Common myeloid progenitor, CD34-positive (primary cell): ENCODE measurements around the gene ARHGEF10L.

Experiments
- CTCF ChIA-PET: fragments of 350-600 bp; sonication (Branson Sonifier 250); formaldehyde crosslinking; loops from one replicate; lab custom pipeline; 2021; ENCODE audit warnings: antibody characterized with exemption; lab: Charles Lee
- POLR2A ChIA-PET: fragments of 350-600 bp; sonication (Branson Sonifier 250); formaldehyde crosslinking; loops from one replicate; lab custom pipeline; 2021; ENCODE audit warnings: antibody characterized with exemption; lab: Charles Lee
- DNase-seq, 3 donors: peaks; one replicate each; pipeline versions ENCODE4 v3.0.0 to v3.0.0-alpha.2; 2013
- H3K27ac ChIP-seq, 2 experiments: 1 replicate in 1 of 2; 2 replicates in 1 of 2; pipeline ENCODE4 v1.7.0; 2013; ENCODE audit warnings: inconsistent platforms in 2 of 2, low read length in 2 of 2, mild to moderate bottlenecking in 2 of 2, low read depth in 1 of 2, moderate library complexity in 1 of 2; ENCODE audit not compliant: severe bottlenecking in 2 of 2, insufficient read depth in 1 of 2, poor library complexity in 1 of 2
- H3K27me3 ChIP-seq, 5 experiments: replicated peaks in 2 of 5; 1 replicate in 3 of 5; 2 replicates in 2 of 5; pipeline versions ENCODE4 v1.6.1 to v1.7.0; 2013; ENCODE audit warnings: low read length in 4 of 5, mild to moderate bottlenecking in 2 of 5, moderate library complexity in 2 of 5, inconsistent platforms in 1 of 5; ENCODE audit not compliant: insufficient read depth in 5 of 5, control insufficient read depth in 4 of 5
- H3K36me3 ChIP-seq, 4 experiments: 1 replicate in 2 of 4; 2 replicates in 2 of 4; pipeline versions ENCODE4 v1.6.1 to v1.7.0; 2013; ENCODE audit warnings: low read length in 3 of 4, control low read depth in 1 of 4, mild to moderate bottlenecking in 1 of 4; ENCODE audit not compliant: control insufficient read depth in 4 of 4, insufficient read depth in 4 of 4
- H3K4me1 ChIP-seq, 4 experiments: 1 replicate in 3 of 4; 2 replicates in 1 of 4; pipeline versions ENCODE4 v1.6.1 to v1.7.1; 2013; ENCODE audit warnings: low read length in 3 of 4, mild to moderate bottlenecking in 3 of 4, control low read depth in 1 of 4, inconsistent platforms in 1 of 4, moderate library complexity in 1 of 4; ENCODE audit not compliant: control insufficient read depth in 4 of 4, insufficient read depth in 4 of 4; ENCODE audit errors: control extremely low read depth in 1 of 4
- H3K4me3 ChIP-seq, 7 experiments: 1 replicate in 4 of 7; 2 replicates in 3 of 7; pipeline versions ENCODE4 v1.5.1 to v1.7.0; 2013; ENCODE audit warnings: mild to moderate bottlenecking in 7 of 7, low read length in 6 of 7, moderate library complexity in 6 of 7, inconsistent platforms in 2 of 7, low read depth in 2 of 7, control low read depth in 1 of 7; ENCODE audit not compliant: insufficient read depth in 4 of 7, control insufficient read depth in 1 of 7; ENCODE audit errors: extremely low read depth in 1 of 7
- H3K9me3 ChIP-seq, 5 experiments: 1 replicate in 4 of 5; 2 replicates in 1 of 5; pipeline versions ENCODE4 v1.6.1 to v1.7.1; 2013; ENCODE audit warnings: low read length in 4 of 5, mild to moderate bottlenecking in 2 of 5, inconsistent platforms in 1 of 5, low read depth in 1 of 5, moderate library complexity in 1 of 5; ENCODE audit not compliant: control insufficient read depth in 4 of 5, insufficient read depth in 2 of 5; ENCODE audit errors: control extremely low read depth in 1 of 5
- WGBS: methylation state at CpG from one replicate; pipeline ENCODE4 v1.1.5; 2013; ENCODE audit not compliant: insufficient coverage; 5-methylcytosine and 5-hydroxymethylcytosine counted together

Gene ARHGEF10L

GRCh38 chr1:17598251-17598650 lies 58.8 kb downstream of the ARHGEF10L start:
- ChIA-PET POLR2A (no interaction called here), CTCF (interaction anchor here (2.7 kb wide), 1 partner anchor 8 kb away, joined by 13 read pairs; no protein-coding TSS in a partner anchor)
- Histone ChIP-seq H3K9me3 (no peaks in the 10 kb centered on the region), H3K27ac (no peak overlapping the region), H3K27me3 (peaks cover 0 to 3% (median 0%) of the 10 kb centered on the region in 5 experiments), H3K4me1 (no peaks in the 10 kb centered on the region), H3K36me3 (no peaks in the 10 kb centered on the region), H3K4me3 (no peak overlapping the region)
- whole genome bisulfite sequencing, result 100% methylated on average over 3 of the region's 3 CpGs
- DNase-seq, result no peak

- 96% methylated on average over 12 of the region's 12 CpGs for WGBS
- peaks cover 0 to 2% (median 0%) of the 10 kb centered on the region in 4 experiments for H3K4me1 ChIP-seq
- peaks cover 0 to 6% (median 0%) of the 10 kb centered on the region in 5 experiments for H3K27me3 ChIP-seq
- no peak overlapping the region for H3K4me3 ChIP-seq
- H3K9me3 ChIP-seq, result no peaks in the 10 kb centered on the region
- H3K36me3 ChIP-seq, result no peaks in the 10 kb centered on the region
- no peak for DNase-seq
- H3K27ac ChIP-seq, result no peak overlapping the region
- ChIA-PET POLR2A (no interaction called here), CTCF (interaction anchor here (0.8 to 2.7 kb wide), 4 partner anchors 7 to 97 kb away, joined by 3 to 13 read pairs (median 5); no protein-coding TSS in a partner anchor)
Measured at GRCh38 chr1:17599291-17599953, 59.9 kb downstream of the ARHGEF10L start.

- Histone ChIP-seq H3K36me3 (no peaks in the 10 kb centered on the region), H3K27ac (no peak overlapping the region), H3K4me1 (peaks cover 0 to 2% (median 0%) of the 10 kb centered on the region in 4 experiments), H3K27me3 (peaks cover 0 to 6% (median 0%) of the 10 kb centered on the region in 5 experiments), H3K9me3 (no peaks in the 10 kb centered on the region), H3K4me3 (no peak overlapping the region)
- ChIA-PET CTCF (interaction anchor here (0.8 to 1.6 kb wide), 3 partner anchors 11 to 97 kb away, joined by 3 to 7 read pairs (median 3); no protein-coding TSS in a partner anchor), POLR2A (no interaction called here)
- DNase-seq, result no peak
- WGBS, result 95% methylated on average over 3 of the region's 5 CpGs
Measured at GRCh38 chr1:17599954-17600300, 60.4 kb downstream of the ARHGEF10L start.

GRCh38 chr1:17600321-17600720 lies 60.8 kb downstream of the ARHGEF10L start:
- H3K9me3 ChIP-seq, result no peaks in the 10 kb centered on the region
- WGBS, result 92% methylated on average over 4 of the region's 6 CpGs
- peaks cover 0 to 2% (median 0%) of the 10 kb centered on the region in 4 experiments for H3K4me1 ChIP-seq
- POLR2A ChIA-PET, result no interaction called here
- no peaks in the 10 kb centered on the region for H3K36me3 ChIP-seq
- H3K27me3 ChIP-seq, result peaks cover 0 to 6% (median 0%) of the 10 kb centered on the region in 5 experiments
- no peak for DNase-seq
- H3K4me3 ChIP-seq, result no peak overlapping the region
- no peak overlapping the region for H3K27ac ChIP-seq
- CTCF ChIA-PET, result interaction anchor here (1.2 to 1.6 kb wide), 2 partner anchors 10 to 18 kb away, joined by 3 to 7 read pairs; no protein-coding TSS in a partner anchor

DNA sequence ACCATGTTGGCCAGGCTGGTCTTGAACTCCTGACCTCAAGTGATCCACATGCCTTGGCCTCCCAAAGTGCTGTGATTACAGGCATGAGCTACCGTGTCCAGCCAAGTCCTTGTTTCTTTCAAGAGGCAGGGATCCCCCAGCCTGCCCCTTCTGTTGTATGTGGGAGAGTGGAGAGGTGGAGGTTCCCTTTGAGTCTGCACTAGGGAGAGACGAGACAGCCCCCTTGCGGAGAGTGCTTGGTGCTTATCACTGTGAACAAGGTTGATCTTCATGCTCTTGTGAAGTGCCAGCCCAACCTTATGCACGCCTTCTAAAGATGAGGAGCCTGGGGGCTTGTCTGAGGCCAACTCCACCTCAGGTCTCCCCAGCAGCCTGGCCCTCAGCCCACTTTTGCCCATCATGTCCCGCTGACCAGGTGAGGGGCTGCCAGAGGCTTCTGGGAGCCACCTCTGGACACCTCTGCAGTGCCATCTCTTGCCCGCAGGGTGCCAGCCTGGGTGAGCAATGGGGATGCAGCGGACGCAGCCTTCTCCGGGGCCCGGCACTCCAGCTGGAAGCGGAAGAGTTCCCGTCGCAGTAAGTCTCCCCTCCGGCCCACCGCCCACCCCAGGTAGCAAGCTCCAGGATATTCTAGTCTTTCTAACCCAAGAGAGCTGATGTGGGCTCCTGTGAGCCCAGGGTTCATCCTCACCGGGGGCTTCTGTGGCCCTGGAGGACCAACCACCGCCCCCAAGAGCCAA lies 62.3 kb downstream of the ARHGEF10L start:
- H3K4me3 ChIP-seq, result no peak overlapping the region
- no peak for DNase-seq
- no peak overlapping the region for H3K27ac ChIP-seq
- H3K9me3 ChIP-seq, result no peaks in the 10 kb centered on the region
- WGBS, result 100% methylated on average over 13 of the region's 17 CpGs
- peaks cover 0 to 2% (median 0%) of the 10 kb centered on the region in 4 experiments for H3K4me1 ChIP-seq
- ChIA-PET CTCF (interaction anchor here (1.8 kb wide), 1 partner anchor 100 kb away, joined by 6 read pairs; no protein-coding TSS in a partner anchor), POLR2A (no interaction called here)
- H3K27me3 ChIP-seq, result peaks cover 0 to 6% (median 0%) of the 10 kb centered on the region in 5 experiments
- no peaks in the 10 kb centered on the region for H3K36me3 ChIP-seq

DNA sequence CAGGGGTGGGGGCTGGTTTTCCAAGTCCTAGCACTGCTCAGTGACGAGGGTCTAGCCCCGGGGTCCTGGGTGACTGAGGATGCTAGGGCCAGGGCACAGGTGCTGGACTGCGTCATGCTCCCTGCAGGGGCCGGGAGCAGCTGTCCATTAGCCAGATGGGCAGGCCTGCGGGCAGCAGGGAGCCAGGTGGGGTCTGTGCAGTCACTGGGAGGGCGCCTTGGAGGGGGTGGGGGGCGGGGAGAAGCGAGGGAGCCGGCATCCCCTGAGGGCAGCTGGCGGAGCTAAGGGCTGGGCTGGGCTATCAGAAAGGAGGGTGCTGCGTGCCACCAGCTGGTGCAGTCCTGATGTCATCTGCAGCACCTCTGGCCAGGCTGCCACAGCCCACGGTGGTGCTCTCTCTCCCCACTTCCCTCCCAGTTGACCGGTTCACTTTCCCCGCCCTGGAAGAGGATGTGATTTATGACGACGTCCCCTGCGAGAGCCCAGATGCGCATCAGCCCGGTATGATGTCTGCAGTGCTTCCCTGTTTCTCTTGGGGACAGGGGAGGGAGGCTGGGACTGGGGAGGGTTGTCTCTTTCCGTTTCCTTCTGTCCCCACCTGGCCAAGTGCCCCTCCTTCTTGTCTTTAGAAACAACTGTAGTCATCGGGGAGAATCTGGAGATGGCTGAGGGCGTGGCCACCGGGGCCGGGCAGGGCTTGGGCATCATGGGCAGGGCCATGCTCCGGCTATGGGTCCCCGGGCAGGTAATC lies 63.8 kb downstream of the ARHGEF10L start:
- Histone ChIP-seq H3K4me1 (peaks cover 0 to 2% (median 0%) of the 10 kb centered on the region in 4 experiments), H3K27ac (no peak overlapping the region), H3K9me3 (no peaks in the 10 kb centered on the region), H3K27me3 (peaks cover 0 to 6% (median 0%) of the 10 kb centered on the region in 5 experiments), H3K36me3 (no peaks in the 10 kb centered on the region), H3K4me3 (no peak overlapping the region)
- POLR2A ChIA-PET, result no interaction called here
- CTCF ChIA-PET, result interaction anchor here (11.4 kb wide), 1 partner anchor 99 kb away, joined by 152 read pairs; no protein-coding TSS in a partner anchor
- DNase-seq, result peak in 2 of 3 donors; percentile 17 to 19
- WGBS, result 51% methylated on average over 16 of the region's 26 CpGs
